Measurements from ENCODE around the gene MGA.

GRCh38 chr15:41780727-41781126 is 120.5 kb downstream of the MGA start:
- no peak for TF ChIP-seq CTCF (IDR thresholded peaks at IDR 0.05; ENCODE audit: insufficient read depth, low read depth, low read length)
- TF ChIP-seq EZH2 (IDR thresholded peaks at IDR 0.05; ENCODE audit: insufficient read depth, low read length): no peak

Data from astrocyte (in vitro differentiated cells and primary cell).